ENCODE data around the gene FAM111A. TPM values are rescaled to one million over a fixed set of nuclear protein-coding genes. Genes with fewer than 3 reads are reported as not detected.
A peak's percentile ranks its signal among the peaks of the same experiment; 100 is the strongest.

The FAM111A gene
- total RNA-seq, 6 experiments from 2014 or later: 10.8 to 19.5 (median 16.6) TPM

GRCh38 chr11:59193587-59194130, 51.0 kb downstream of the FAM111A start:
- intact Hi-C loops (cut with DNase I): no loop called here
- Histone ChIP-seq H3K4me3 (no peak overlapping the region), H3K36me3 (peaks cover 0 to 28% (median 10%) of the 10 kb centered on the region in 4 donors), H3K27me3 (no peaks in the 10 kb centered on the region), H3K9me3 (no peaks in the 10 kb centered on the region), H3K27ac (no peak overlapping the region), H3K4me1 (peaks cover 0 to 30% (median 15%) of the 10 kb centered on the region in 4 donors)
- 94% methylated on average over 10 of the region's 10 CpGs for WGBS (ENCODE audit: insufficient coverage, low coverage, low lambda C conversion rate, missing lambda C conversion rate)
- ATAC-seq (no peak), DNase-seq (no peak)
- TF ChIP-seq POLR2A (IDR thresholded peaks at IDR 0.05): no peak
- TF ChIP-seq CTCF (IDR thresholded peaks at IDR 0.05): no peak

DNA sequence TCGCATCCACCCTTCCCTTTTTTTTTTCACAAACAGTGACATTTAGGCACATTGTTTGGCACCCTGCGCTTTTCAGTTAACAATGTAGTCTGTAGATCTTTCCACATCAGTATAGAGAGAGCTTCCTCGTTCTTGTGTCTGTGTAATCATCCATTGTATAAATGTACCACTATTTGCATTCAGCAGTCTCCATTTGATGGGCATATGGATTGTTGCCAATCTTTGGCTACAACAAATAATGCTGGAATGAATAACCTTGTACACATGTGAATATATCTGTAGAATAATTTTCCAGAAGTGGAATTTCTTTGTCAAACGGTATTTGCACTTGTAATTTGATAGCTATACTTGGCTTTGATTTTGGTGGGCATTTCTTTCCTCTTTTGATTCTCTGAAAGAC, 52.9 kb downstream of the FAM111A start:
- intact Hi-C loops (cut with DNase I): no loop called here
- peaks cover 0 to 20% (median 12%) of the 10 kb centered on the region in 4 donors for H3K36me3 ChIP-seq
- H3K27me3 ChIP-seq: no peaks in the 10 kb centered on the region
- H3K27ac ChIP-seq: no peak overlapping the region
- H3K4me3 ChIP-seq: no peak overlapping the region
- TF ChIP-seq CTCF (IDR thresholded peaks at IDR 0.05) (no peak), POLR2A (IDR thresholded peaks at IDR 0.05) (no peak)
- ATAC-seq (no peak), DNase-seq (no peak)
- H3K4me1 ChIP-seq: peaks cover 0 to 24% (median 8%) of the 10 kb centered on the region in 4 donors
- WGBS (ENCODE audit: insufficient coverage, low coverage, low lambda C conversion rate, missing lambda C conversion rate): 96% methylated on average over 4 of the region's 4 CpGs
- no peaks in the 10 kb centered on the region for H3K9me3 ChIP-seq

DNA sequence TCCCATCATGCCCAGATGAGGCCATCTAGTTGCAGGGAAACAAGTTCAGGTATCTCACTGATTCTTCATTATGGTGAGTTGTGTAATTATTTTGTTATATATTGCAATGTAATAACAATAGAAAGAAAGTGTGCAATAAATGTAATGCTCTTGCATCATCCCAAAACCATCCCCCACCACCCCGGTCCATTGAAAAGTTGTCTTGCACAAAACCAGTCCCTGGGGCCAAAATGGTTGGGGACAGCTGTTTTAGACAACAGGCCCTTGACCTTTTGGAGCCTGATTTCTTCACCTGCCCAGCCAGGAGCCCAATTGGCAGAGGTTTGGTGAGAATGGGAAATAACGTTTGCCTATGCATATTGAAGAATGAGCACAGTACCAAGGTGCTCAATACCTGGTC, 54.1 kb downstream of the FAM111A start:
- no peaks in the 10 kb centered on the region for H3K9me3 ChIP-seq
- no peaks in the 10 kb centered on the region for H3K27me3 ChIP-seq
- TF ChIP-seq CTCF (IDR thresholded peaks at IDR 0.05): no peak
- no peak for TF ChIP-seq POLR2A (IDR thresholded peaks at IDR 0.05)
- H3K27ac ChIP-seq: no peak overlapping the region
- peaks cover 0 to 20% (median 14%) of the 10 kb centered on the region in 4 donors for H3K36me3 ChIP-seq
- 33% methylated on average over 2 of the region's 2 CpGs for WGBS (ENCODE audit: insufficient coverage, low coverage, low lambda C conversion rate, missing lambda C conversion rate)
- DNase-seq: peak in 2 of 3 donors; percentile 60 to 68
- intact Hi-C loops (cut with DNase I): no loop called here
- peaks cover 0 to 12% (median 2%) of the 10 kb centered on the region in 4 donors for H3K4me1 ChIP-seq
- ATAC-seq: peak in 3 of 4 donors; percentile 6 to 74 (median 66)
- H3K4me3 ChIP-seq: no peak overlapping the region

DNA sequence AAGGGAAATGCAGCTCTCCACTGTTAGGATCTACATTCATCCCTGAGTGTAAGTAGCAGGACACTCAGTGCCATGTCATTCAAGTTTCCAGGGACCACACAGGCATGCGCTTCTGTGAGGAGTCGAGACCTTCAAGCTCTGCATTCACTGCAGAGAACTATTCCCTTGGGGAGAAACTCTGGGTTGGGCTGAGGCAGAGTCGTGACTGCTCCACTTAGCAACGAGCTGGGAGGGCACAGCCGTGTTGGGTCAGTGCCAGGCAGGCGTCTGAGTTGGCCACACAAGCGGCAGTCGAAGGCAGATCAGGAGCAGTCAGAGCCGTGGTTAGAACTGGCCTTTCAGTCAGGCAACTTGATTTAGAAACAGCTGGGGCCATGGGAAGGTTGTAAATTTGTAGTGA, 55.3 kb downstream of the FAM111A start:
- Histone ChIP-seq H3K4me3 (no peak overlapping the region), H3K36me3 (peaks cover 0 to 24% (median 18%) of the 10 kb centered on the region in 4 donors), H3K4me1 (peaks cover 0 to 6% (median 0%) of the 10 kb centered on the region in 4 donors), H3K27me3 (no peaks in the 10 kb centered on the region), H3K27ac (no peak overlapping the region), H3K9me3 (no peaks in the 10 kb centered on the region)
- TF ChIP-seq POLR2A (IDR thresholded peaks at IDR 0.05) (no peak), CTCF (IDR thresholded peaks at IDR 0.05) (no peak)
- intact Hi-C loops (cut with DNase I): no loop called here
- DNase-seq (peak; percentile 66 to 79 (median 77)), ATAC-seq (peak; percentile 46 to 69 (median 58))
- WGBS (ENCODE audit: insufficient coverage, low coverage, low lambda C conversion rate, missing lambda C conversion rate): 30% methylated on average over 4 of the region's 9 CpGs

All from right lobe of liver (tissue), 6 donors.